IMR-90 (cell line): Measurements from ENCODE around the gene ZNF292. TPM values are rescaled to one million over a fixed set of nuclear protein-coding genes. Genes with fewer than 3 reads are reported as not detected.

Source experiments
- ATAC-seq: fragments of 200-7000 bp; cut with Tn5 transposase; 2 replicates; pipeline ENCODE4 v1.9.1; 2020; ENCODE audit warnings: low read depth, mild to moderate bottlenecking, moderate library complexity
- BruUV-seq: library from RNA; stranded (reverse); fragments of 400-500 nt; replicated peaks from 2 replicates; lab custom pipeline; 2021; lab: Mats Ljungman, UMichigan
- CTCF ChIA-PET: fragments of 300-600 bp; formaldehyde crosslinking; extraction: SDS; loops from one replicate; lab custom pipeline; 2021; ENCODE audit warnings: antibody characterized with exemption; lab: Yijun Ruan, JAX
- POLR2A ChIA-PET: fragments of 300-600 bp; sonication (Branson Sonifier 250); formaldehyde crosslinking; loops from one replicate; lab custom pipeline; 2022; ENCODE audit warnings: antibody characterized with exemption; ENCODE audit not compliant: unreplicated experiment; lab: Charles Lee
- DNase-seq: peaks from one replicate; pipeline ENCODE4 v3.0.0; 2013
- H2AFZ ChIP-seq: replicated peaks from 2 replicates; pipeline ENCODE3; 2013; ENCODE audit warnings: low read length, mild to moderate bottlenecking; ENCODE audit not compliant: poor library complexity
- H2AK5ac ChIP-seq: 2 replicates; pipeline ENCODE4 v1.6.1; 2013; ENCODE audit warnings: low read depth, low read length, inconsistent platforms
- H2AK9ac ChIP-seq: replicated peaks from 2 replicates; pipeline ENCODE3; 2013; ENCODE audit warnings: mild to moderate bottlenecking, low read depth, low read length, moderate library complexity; ENCODE audit not compliant: poor library complexity
- H2BK120ac ChIP-seq: 2 replicates; pipeline ENCODE4 v1.6.1; 2013; ENCODE audit warnings: low read depth, low read length, inconsistent platforms
- H2BK15ac ChIP-seq: 3 replicates; pipeline ENCODE4 v1.6.1; 2013; ENCODE audit warnings: low read depth, low read length, inconsistent platforms
- H2BK20ac ChIP-seq: 2 replicates; pipeline ENCODE4 v1.6.1; 2013; ENCODE audit warnings: low read depth, mild to moderate bottlenecking, inconsistent platforms, low read length, moderate library complexity
- H2BK5ac ChIP-seq: 2 replicates; pipeline ENCODE4 v1.6.1; 2013; ENCODE audit warnings: mild to moderate bottlenecking, low read depth, low read length, inconsistent platforms; ENCODE audit not compliant: poor library complexity, severe bottlenecking
- H3K14ac ChIP-seq: replicated peaks from 2 replicates; pipeline ENCODE4 v1.6.1; 2013; ENCODE audit warnings: low read depth, low read length, inconsistent platforms
- H3K18ac ChIP-seq: 2 replicates; pipeline ENCODE4 v1.6.1; 2013; ENCODE audit warnings: low read depth, low read length, control low read depth
- H3K23ac ChIP-seq: 2 replicates; pipeline ENCODE4 v1.6.1; 2013; ENCODE audit warnings: low read depth, low read length, inconsistent platforms
- H3K27ac ChIP-seq: 2 replicates; pipeline ENCODE4 v1.5.1; 2013; ENCODE audit warnings: mild to moderate bottlenecking, control low read depth, low read length; ENCODE audit not compliant: insufficient read depth
- H3K27me3 ChIP-seq: 2 replicates; pipeline ENCODE4 v1.6.1; 2013; ENCODE audit warnings: low read length; ENCODE audit not compliant: control insufficient read depth, insufficient read depth
- H3K36me3 ChIP-seq: 2 replicates; pipeline ENCODE4 v1.6.1; 2013; ENCODE audit warnings: low read length, mixed read lengths; ENCODE audit not compliant: control insufficient read depth, insufficient read depth
- H3K4ac ChIP-seq: 2 replicates; pipeline ENCODE4 v1.6.1; 2013; ENCODE audit warnings: low read depth, low read length, inconsistent platforms
- H3K4me1 ChIP-seq: 2 replicates; pipeline ENCODE4 v1.6.1; 2013; ENCODE audit warnings: low read length, mixed read lengths; ENCODE audit not compliant: control insufficient read depth, insufficient read depth
- H3K4me2 ChIP-seq: 2 replicates; pipeline ENCODE4 v1.6.1; 2013; ENCODE audit warnings: low read depth, mild to moderate bottlenecking, control low read depth, low read length, moderate library complexity
- H3K4me3 ChIP-seq: 2 replicates; pipeline ENCODE4 v1.5.1; 2013; ENCODE audit warnings: low read depth, mild to moderate bottlenecking, control low read depth, low read length, moderate library complexity; ENCODE audit not compliant: insufficient read depth
- H3K56ac ChIP-seq: 2 replicates; pipeline ENCODE4 v1.6.1; 2013; ENCODE audit warnings: low read length, inconsistent platforms; ENCODE audit not compliant: insufficient read depth; ENCODE audit errors: extremely low read depth
- H3K79me1 ChIP-seq, 2 experiments: 2 replicates each; pipeline ENCODE4 v1.6.1; 2013; ENCODE audit warnings: low read length in 2 of 2, inconsistent platforms in 1 of 2, low read depth in 1 of 2
- H3K9ac ChIP-seq: 2 replicates; pipeline ENCODE4 v1.6.1; 2013; ENCODE audit warnings: low read depth, low read length, control low read depth
- H3K9me1 ChIP-seq: 2 replicates; pipeline ENCODE4 v1.6.1; 2013; ENCODE audit warnings: low read length, inconsistent platforms; ENCODE audit not compliant: insufficient read depth
- H3K9me3 ChIP-seq: 2 replicates; pipeline ENCODE4 v1.6.1; 2013; ENCODE audit warnings: low read length; ENCODE audit not compliant: control insufficient read depth, insufficient read depth
- H4K20me1 ChIP-seq: 2 replicates; pipeline ENCODE4 v1.6.1; 2013; ENCODE audit warnings: low read length, inconsistent platforms; ENCODE audit not compliant: insufficient read depth
- H4K5ac ChIP-seq: 2 replicates; pipeline ENCODE4 v1.6.1; 2013; ENCODE audit warnings: mild to moderate bottlenecking, low read depth, low read length, control low read depth
- H4K8ac ChIP-seq, 2 experiments: 2 replicates each; pipeline ENCODE4 v1.6.1; 2013; ENCODE audit warnings: low read depth in 2 of 2, low read length in 2 of 2, control low read depth in 1 of 2, inconsistent platforms in 1 of 2
- H4K91ac ChIP-seq: 2 replicates; pipeline ENCODE4 v1.6.1; 2013; ENCODE audit warnings: low read depth, low read length, inconsistent platforms; ENCODE audit not compliant: insufficient read depth
- BHLHE40 ChIP-seq: fragments of 150-350 bp; IDR thresholded peaks from 2 replicates; pipeline ENCODE4 v1.6.1; 2016; ENCODE audit warnings: mild to moderate bottlenecking, low read depth, low read length
- FOS ChIP-seq: fragments of 150-350 bp; IDR thresholded peaks from 2 replicates; pipeline ENCODE4 v1.6.1; 2016; ENCODE audit warnings: low read depth, low read length
- POLR2A ChIP-seq: IDR thresholded peaks from 2 replicates; pipeline ENCODE4 v1.6.1; 2012; ENCODE audit warnings: mild to moderate bottlenecking, low read depth, low read length
- RCOR1 ChIP-seq: IDR thresholded peaks from 2 replicates; pipeline ENCODE4 v1.6.1; 2012; ENCODE audit warnings: mild to moderate bottlenecking, low read length, improper control_type of control experiment; ENCODE audit not compliant: insufficient replicate concordance
- WGBS, 2 experiments: methylation state at CpG; one replicate each; pipeline versions ENCODE4 v1.1.5 to v1.1.7; 2013; ENCODE audit warnings: missing lambda C conversion rate in 2 of 2; ENCODE audit not compliant: insufficient read length in 1 of 2; ENCODE audit errors: extremely low coverage in 2 of 2; 5-methylcytosine and 5-hydroxymethylcytosine counted together
- dilution Hi-C: fragments of 300-500 bp; cut with HindIII; formaldehyde crosslinking; loops from one replicate; pipeline ENCODE4 v1.14.3; 2018; ENCODE audit warnings: low sequenced_read_pairs; ENCODE audit not compliant: unreplicated experiment
- in situ Hi-C: fragments of 300-500 bp; cut with MboI; formaldehyde crosslinking; loops from 3 replicates; pipeline ENCODE4 v1.14.3; 2019; ENCODE audit warnings: low sequenced_read_pairs, inconsistent platforms, mixed read lengths
- intact Hi-C: fragments of 100-400 bp; cut with micrococcal nuclease; formaldehyde crosslinking; loops from 2 replicates; pipeline ENCODE4 v1.10.0; 2022
- polyA plus RNA-seq, 3 experiments: library from polyadenylated mRNA; depleted of rRNA; stranded (reverse); fragments of >200 nt; gene quantifications; 2 replicates each; pipeline ENCODE4 v1.2.3, GENCODE V29; 2012; ENCODE audit warnings: low replicate concordance in 1 of 3
- total RNA-seq: library from RNA; depleted of rRNA; stranded (reverse); fragments of >200 nt; gene quantifications from 2 replicates; pipeline ENCODE4 v1.2.3, GENCODE V29; 2012
- TF ChIP-seq, protein P1 (sequence below): fragments of 150-350 bp; IDR thresholded peaks from 2 replicates; pipeline ENCODE4 v1.6.1; 2017; ENCODE audit warnings: mild to moderate bottlenecking, antibody characterized with exemption, low read length, low read depth

The ZNF292 gene
- total and polyA plus RNA-seq, 2 of the 4 experiments (the other 2 are of a cell fraction) = 5.5 to 28.3 TPM

DNA sequence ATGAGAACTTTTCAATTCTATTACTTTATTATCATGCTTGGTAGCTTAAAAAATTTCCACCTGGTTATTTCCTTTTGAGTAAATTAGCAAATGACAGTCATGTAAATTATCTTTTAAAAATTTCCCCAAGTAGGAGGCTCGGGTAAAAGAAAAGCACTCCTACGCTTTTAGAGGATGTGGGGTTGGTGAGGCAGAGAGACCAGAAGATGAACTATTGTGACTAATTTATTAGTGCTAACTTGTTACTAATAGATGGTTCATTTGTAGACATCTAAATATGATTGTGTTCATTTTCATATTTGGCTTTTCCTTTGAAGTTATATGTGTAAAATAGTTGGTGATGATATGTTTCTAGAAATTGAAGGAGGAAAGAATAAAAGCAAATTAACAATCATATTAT, 27.0 kb downstream of the ZNF292 start:
- Histone ChIP-seq H2AFZ (no peak overlapping the region), H3K4me1 (no peaks in the 10 kb centered on the region), H3K9ac (no peak overlapping the region), H3K9me1 (peaks cover 8% of the 10 kb centered on the region), H2BK5ac (no peak overlapping the region), H2AK5ac (no peak overlapping the region), H3K4ac (no peak overlapping the region), H3K9me3 (no peaks in the 10 kb centered on the region), H2BK20ac (no peak overlapping the region), H3K56ac (no peak overlapping the region), H2BK120ac (no peak overlapping the region), H3K27ac (no peak overlapping the region), H4K20me1 (peaks cover 71% of the 10 kb centered on the region), H3K36me3 (peaks cover 15% of the 10 kb centered on the region), H3K4me2 (no peak overlapping the region), H3K27me3 (no peaks in the 10 kb centered on the region), H3K79me1 (peaks cover 13 to 62% of the 10 kb centered on the region in 2 experiments), H4K8ac (no peak overlapping the region), H4K5ac (no peak overlapping the region), H2BK15ac (no peak overlapping the region), H3K4me3 (no peak overlapping the region), H4K91ac (no peak overlapping the region), H3K23ac (no peak overlapping the region), H3K18ac (no peak overlapping the region), H3K14ac (no peak overlapping the region), H2AK9ac (no peak overlapping the region)
- intact Hi-C loops = no loop called here
- ChIA-PET CTCF (no interaction called here), POLR2A (no interaction called here)
- no peak for DNase-seq
- dilution Hi-C loops = no loop called here
- TF ChIP-seq FOS (no peak), BHLHE40 (no peak), POLR2A (no peak), RCOR1 (no peak)
- TF ChIP-seq, protein P1, sequence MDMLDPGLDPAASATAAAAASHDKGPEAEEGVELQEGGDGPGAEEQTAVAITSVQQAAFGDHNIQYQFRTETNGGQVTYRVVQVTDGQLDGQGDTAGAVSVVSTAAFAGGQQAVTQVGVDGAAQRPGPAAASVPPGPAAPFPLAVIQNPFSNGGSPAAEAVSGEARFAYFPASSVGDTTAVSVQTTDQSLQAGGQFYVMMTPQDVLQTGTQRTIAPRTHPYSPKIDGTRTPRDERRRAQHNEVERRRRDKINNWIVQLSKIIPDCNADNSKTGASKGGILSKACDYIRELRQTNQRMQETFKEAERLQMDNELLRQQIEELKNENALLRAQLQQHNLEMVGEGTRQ = no peak
- in situ Hi-C loops = no loop called here
- ATAC-seq = no peak
- BruUV-seq = no TSS peak
- no CpG with 5 or more reads among the region's 2 CpGs for WGBS, 2 experiments
